ENCODE results near the gene HS3ST1.

HS3ST1 gene

DNA sequence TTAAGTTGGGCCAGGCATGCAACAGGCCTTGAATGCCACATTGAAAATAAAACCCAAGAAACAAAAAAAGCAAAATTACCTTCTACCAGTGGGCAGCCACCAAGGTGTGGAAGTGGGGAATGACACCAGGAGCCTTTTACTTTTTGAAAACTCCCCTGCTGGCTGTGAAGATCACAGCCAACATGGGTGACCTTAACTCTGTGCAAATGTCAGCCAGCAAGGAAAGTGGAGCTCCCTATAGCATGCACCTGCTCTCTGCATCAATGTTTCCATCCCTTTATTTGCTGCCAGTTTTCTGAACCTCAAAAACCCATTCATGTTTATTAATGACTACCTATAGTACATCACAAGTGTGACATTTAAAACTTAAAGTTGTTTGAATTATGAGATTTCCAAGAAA is 63.7 kb downstream of the HS3ST1 start:
- H3K4me3 ChIP-seq (ENCODE audit: low read length), result no peak overlapping the region
- no peak for TF ChIP-seq CTCF (IDR thresholded peaks at IDR 0.05; ENCODE audit: insufficient read depth, low read depth, low read length, missing control alignments)
- no peak for DNase-seq (ENCODE audit: low read depth)

GRCh38 chr4:11359591-11359990 is 69.1 kb downstream of the HS3ST1 start:
- no peak for DNase-seq (ENCODE audit: low read depth)
- no peak for TF ChIP-seq CTCF (IDR thresholded peaks at IDR 0.05; ENCODE audit: insufficient read depth, low read depth, low read length, missing control alignments)
- no peak overlapping the region for H3K4me3 ChIP-seq (ENCODE audit: low read length)

GRCh38 chr4:11355226-11355625 is 73.5 kb downstream of the HS3ST1 start:
- no peak for DNase-seq (ENCODE audit: low read depth)
- no peak for TF ChIP-seq CTCF (IDR thresholded peaks at IDR 0.05; ENCODE audit: insufficient read depth, low read depth, low read length, missing control alignments)
- H3K4me3 ChIP-seq (ENCODE audit: low read length), result no peak overlapping the region

DNA sequence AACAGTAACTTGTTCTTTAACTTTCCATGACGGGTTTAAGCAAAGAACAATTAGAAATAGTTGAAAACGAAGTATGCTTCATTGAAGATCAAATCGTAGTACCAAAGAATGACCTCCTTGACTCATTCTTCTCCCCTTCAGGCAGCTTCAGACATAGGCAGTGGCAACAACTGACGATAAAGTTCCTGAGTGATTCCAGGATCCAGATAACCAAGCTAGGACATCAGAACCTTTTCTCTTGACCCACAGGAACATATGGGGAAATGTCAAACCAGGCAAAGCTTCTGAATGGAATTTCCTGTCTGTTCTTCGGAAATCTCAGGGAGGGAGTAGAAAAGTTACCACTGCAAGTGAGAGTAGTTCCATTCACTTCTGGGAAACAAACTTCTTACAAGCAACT is 74.2 kb downstream of the HS3ST1 start:
- no peak for TF ChIP-seq CTCF (IDR thresholded peaks at IDR 0.05; ENCODE audit: insufficient read depth, low read depth, low read length, missing control alignments)
- no peak for DNase-seq (ENCODE audit: low read depth)
- no peak overlapping the region for H3K4me3 ChIP-seq (ENCODE audit: low read length)

- no peak for DNase-seq (ENCODE audit: low read depth)
- no peak for TF ChIP-seq CTCF (IDR thresholded peaks at IDR 0.05; ENCODE audit: insufficient read depth, low read depth, low read length, missing control alignments)
- H3K4me3 ChIP-seq (ENCODE audit: low read length), result no peak overlapping the region
These were observed 80.1 kb downstream of the HS3ST1 start for GRCh38 chr4:11348449-11349088.

- TF ChIP-seq CTCF (IDR thresholded peaks at IDR 0.05; ENCODE audit: insufficient read depth, low read depth, low read length, missing control alignments), result no peak
- H3K4me3 ChIP-seq (ENCODE audit: low read length), result no peak overlapping the region
- no peak for DNase-seq (ENCODE audit: low read depth)
These were observed 83.8 kb downstream of the HS3ST1 start for GRCh38 chr4:11344916-11345315.

- H3K4me3 ChIP-seq (ENCODE audit: low read length), result no peak overlapping the region
- no peak for DNase-seq (ENCODE audit: low read depth)
These were observed 85.2 kb downstream of the HS3ST1 start for GRCh38 chr4:11343536-11343935.

More at GRCh38 chr4:11343536-11343935, 85.2 kb downstream of the HS3ST1 start:
- no peak for TF ChIP-seq CTCF (IDR thresholded peaks at IDR 0.05; ENCODE audit: insufficient read depth, low read depth, low read length, missing control alignments)

All from epithelial cell of esophagus (primary cell).